HG03520 (cell line): ENCODE data around the gene TWNK.

ENCODE experiments used
- ATAC-seq: cut with Tn5 transposase; IDR thresholded peaks from one replicate; pipeline ENCODE4 v1.9.1; 2021; ENCODE audit warnings: mild to moderate bottlenecking, moderate library complexity; ENCODE audit not compliant: unreplicated experiment

Gene TWNK

DNA sequence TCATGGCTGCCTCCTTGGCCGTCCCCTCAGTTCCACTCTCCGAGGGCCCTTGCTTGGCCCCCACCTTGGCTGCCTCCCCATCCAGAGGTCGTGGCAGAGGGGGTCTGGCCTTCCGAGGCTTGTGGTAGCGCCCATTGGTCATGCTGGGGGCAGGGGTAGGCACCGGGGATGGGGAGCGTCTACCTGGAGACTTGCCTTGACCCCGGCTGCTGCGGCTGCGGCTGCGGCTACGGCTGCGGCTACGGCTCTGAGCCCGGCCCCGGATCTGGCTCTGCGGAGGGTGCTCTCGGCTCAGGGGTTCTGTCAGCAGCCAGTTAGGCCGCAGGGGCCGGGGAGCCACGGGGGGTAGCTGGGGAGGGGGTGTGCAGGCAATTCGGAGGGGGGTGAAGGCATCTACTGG is 23.0 kb downstream of the TWNK start:
- ATAC-seq, result no peak

DNA sequence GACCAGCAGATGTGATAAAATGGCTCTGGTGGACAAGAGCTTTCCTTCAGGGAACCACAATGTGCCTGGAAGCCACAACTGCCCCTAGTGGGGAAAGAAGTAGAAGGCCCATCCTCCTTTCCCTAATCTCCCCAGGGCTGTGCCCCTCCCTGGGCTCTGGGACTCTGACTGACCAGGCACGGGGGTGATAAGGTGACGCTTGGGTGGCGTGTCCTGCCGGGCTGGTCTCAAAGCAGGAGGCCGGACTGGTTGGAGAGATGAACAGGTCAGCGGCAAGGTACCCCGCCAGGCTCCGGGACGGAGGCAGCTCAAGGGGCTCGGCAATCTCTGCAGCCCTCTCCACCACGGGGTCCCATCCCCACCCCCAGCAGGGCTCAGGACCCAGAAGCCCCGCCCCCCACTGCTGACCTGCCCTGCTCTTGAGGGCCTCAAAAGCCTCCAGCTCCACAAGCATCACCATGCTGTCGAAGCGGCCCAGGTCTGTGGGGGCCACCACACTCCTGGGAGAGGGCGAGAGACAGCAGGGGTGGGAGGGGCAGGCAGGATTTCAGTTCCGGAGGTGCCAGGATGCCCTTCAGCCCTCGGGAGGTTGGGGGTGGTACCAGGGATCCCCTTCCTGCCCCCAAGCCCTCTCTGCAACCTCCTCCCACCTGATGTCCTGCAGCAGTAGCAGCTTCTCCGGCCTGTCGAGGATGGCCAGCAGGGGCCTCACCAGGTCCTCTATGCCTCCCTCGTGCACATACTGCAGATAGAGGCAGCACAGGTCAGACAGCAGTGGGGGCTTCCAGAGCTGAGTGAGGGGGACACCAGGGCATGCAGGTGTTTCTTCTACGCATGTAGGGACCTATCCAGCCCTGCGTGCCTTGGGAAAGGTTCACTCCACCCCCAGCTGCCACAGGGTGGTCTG is 24.4 kb downstream of the TWNK start:
- no peak for ATAC-seq

DNA sequence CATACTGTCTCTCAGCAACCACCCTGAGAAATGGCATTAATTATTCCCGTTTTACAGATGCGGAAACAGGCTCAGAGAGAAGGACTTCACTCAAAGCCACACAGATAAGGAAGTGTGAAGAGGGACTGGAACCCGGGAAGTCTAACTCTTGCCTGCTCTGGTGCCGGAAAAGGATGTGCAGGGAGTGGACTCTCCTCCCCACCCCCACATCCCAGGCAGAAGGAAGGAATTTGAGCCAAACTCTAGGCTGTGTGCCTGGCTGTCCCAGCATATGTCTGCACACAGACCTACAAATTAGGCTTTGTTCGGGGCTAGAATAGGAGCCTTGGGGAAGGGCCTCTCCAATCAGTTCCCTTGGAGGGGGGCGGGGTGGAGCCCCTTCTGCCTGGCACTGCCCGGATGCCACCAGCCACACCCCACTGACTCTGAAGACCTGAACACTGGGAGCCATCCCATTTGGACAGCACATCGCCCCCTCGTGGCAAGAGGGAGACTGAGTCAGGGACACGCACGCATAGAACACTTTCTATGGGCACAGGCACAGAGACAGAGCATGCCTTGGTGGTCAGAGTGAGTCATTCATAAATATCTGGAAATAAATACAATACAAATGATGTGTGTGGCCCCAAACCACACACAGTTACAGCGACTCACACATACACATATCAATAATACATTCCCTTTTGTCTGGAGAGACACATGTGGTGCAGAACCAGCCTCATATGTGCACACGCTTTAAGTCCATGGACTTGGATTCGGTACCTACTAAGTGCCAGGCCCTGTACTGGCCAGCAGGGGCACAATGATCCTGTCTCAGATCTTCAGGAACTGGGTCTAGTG is 25.4 kb downstream of the TWNK start:
- ATAC-seq, result peak; percentile 63

GRCh38 chr10:101013365-101013825 is 26.1 kb downstream of the TWNK start:
- no peak for ATAC-seq

DNA sequence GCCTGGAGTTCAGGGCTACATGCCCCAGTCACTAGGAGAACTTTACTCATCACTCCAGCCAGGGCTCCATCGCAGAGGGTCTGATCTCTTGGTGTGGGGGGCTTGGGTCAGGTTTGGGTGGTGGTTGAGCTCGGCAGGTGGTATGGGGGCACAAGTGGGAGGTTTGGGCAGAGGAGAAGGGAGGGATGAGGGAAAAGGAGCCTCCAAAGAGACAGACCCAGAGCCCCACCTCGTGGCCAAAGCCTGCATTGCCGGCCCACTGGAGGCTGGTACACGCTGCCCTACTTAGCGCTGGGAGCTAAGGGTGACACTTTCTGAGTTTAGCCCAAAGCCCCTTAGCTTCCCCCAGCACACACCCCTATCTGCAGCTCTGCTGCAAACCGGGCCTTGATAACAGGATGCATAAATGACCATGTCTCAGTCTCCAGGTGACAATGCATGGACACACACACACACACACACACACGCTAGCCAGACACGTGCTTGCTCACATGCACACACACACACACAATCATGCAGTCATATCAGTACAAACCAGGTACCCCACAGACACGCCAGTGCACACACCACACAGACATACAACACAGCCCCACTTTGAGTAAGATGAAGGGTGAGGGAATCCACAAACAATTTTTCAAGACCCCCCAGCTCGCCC is 27.0 kb downstream of the TWNK start:
- ATAC-seq, result no peak

GRCh38 chr10:101014966-101015581 is 27.7 kb downstream of the TWNK start:
- ATAC-seq, result no peak

- ATAC-seq, result no peak
Observed at GRCh38 chr10:101015582-101015973, 28.2 kb downstream of the TWNK start.

DNA sequence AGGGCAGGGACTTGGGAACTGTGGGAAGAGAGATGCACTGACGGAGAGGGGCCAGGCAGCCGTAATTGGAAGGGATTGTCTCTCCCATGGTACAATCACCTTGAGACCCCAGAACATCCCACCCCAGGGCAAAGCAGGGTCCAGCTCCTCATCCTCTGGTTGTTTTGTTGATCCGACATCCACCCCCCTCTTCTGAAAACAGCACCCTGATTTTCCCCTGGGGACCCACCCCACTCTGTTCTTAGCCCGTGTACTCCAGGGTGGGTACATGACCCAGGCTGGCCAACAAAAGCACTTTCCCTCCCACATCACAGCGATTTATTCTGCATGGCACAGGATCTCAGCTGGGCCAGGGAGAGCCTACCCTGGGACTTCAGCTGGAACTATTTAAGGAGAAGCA is 29.5 kb downstream of the TWNK start:
- no peak for ATAC-seq

DNA sequence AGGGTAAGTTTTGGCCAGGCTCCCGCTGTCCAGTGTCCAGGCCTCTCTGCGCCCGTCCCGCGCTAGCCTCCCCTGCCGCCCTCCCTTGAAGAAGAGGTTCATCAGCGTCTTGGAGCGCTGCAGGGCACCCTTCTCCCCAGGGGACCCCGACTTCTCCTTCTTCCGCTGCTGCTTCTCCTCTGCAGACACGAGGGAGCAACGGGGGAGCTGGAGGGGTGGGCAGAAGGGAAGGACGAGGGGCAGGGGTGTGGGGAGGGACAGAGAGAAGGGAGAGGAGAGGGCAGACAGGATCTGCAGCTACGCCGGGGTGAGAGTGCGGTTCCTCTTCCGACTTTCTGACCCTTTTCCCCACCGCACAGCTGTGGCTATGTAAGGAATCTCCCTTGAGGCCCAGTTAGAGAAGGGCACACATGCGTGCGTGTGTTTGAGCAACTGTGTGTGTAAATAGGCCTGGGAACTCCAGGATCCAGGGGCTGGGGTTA is 30.8 kb downstream of the TWNK start:
- ATAC-seq, result no peak

DNA sequence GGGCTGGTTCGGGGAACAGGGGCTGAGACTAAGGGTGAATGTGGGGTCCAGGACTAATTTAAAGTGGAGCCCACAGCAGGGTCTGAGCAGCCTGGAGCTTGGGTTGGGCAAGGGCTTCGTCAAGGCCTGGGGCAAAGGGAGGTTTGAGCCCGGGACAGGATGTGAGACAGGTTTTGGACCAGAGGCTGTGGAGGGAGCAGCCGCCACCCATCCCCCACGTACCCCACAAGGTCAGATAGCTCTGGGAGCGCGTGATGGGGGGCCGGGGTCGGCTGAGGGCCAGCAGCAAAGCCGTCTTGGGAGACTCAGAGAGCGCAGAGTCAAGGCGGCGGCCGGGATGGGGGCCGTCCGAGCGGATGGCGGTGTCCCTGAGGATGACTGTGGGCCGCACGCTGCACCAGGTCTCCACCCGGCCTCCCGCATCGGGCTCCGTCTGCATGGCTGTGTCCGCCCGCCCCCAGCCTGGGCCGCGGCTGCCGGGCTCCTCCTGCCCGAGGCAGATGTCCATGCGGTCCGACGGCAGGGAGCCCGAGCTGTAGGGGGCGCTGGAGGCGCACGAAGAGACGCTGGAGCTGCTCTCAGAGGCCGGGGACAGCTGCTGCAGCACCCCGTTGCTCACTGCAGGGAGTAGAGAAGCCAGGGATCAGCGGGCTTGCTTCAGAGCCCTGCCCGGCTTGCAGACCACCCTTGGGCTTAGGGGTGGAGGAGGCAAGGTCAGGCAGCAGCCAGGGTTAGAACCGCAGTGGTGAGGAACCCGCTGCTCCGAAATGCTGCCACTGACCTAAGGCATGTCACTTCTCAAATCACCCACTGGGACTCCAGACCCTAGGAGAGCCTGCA is 31.5 kb downstream of the TWNK start:
- no peak for ATAC-seq

GRCh38 chr10:101019440-101019703 is 32.0 kb downstream of the TWNK start:
- no peak for ATAC-seq

DNA sequence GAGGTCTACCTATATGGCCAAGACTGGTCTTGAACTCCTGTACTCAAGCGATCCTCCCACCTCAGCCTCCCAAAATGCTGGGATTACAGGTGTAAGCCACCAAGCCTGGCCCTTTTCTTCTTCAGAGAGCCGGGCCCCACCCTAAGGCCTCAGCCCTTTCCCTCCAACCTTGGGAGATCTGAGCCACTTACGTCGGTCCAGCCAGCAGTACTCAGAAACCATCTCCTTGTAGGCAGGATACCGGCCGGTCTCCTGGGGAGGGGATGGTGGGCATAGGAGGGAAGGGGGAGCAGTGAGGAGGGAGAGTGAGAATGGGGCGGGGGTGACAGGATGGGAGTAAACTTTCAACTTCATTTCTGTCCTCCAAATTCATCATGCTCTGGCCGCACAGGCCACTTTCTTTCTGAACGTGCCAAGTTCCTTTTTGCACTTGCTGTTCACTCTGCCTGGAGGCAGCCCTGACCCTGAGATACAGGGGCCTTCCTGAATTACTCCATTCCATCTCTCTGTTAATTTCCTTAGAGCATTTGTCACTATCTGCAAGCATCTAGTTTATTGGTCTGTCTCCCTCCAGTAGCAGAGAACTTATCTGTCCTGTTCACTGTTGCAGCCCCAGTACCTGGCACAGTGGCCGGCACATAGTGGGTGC is 33.2 kb downstream of the TWNK start:
- no peak for ATAC-seq

GRCh38 chr10:101021239-101021638 is 33.9 kb downstream of the TWNK start:
- ATAC-seq, result no peak

- ATAC-seq, result no peak
Observed at GRCh38 chr10:101021692-101022251, 34.4 kb downstream of the TWNK start.

GRCh38 chr10:101022967-101023705 is 35.8 kb downstream of the TWNK start:
- no peak for ATAC-seq

DNA sequence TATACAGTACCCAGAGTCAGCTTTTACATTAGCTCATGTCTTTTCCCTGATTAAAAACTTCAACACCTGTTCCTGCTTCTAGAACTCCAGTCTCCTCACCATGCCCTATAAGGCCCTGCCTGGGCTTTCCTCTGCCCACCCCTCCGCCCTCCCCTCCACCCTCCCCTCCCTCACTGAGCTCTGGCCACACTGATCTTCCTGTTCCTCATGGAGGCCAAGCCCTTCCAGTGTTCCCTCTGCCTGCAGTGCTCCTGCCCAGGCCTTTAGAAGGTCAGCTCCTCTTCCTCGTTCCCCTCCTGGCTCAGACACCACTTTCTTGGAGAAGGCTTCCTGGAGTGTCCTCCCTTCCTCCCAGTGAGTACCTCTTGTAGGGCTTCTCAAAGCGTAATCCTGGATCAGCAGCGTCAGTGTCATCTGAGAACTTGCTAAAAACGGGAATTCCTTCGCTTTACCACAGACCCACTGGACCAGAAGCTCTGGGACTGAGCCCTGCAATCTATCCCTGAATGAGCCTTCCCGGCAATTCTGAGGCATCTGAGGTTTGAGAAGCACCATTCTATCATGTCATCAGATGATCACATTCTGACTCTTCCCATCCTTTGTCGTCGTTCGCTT is 39.9 kb downstream of the TWNK start:
- ATAC-seq, result no peak

DNA sequence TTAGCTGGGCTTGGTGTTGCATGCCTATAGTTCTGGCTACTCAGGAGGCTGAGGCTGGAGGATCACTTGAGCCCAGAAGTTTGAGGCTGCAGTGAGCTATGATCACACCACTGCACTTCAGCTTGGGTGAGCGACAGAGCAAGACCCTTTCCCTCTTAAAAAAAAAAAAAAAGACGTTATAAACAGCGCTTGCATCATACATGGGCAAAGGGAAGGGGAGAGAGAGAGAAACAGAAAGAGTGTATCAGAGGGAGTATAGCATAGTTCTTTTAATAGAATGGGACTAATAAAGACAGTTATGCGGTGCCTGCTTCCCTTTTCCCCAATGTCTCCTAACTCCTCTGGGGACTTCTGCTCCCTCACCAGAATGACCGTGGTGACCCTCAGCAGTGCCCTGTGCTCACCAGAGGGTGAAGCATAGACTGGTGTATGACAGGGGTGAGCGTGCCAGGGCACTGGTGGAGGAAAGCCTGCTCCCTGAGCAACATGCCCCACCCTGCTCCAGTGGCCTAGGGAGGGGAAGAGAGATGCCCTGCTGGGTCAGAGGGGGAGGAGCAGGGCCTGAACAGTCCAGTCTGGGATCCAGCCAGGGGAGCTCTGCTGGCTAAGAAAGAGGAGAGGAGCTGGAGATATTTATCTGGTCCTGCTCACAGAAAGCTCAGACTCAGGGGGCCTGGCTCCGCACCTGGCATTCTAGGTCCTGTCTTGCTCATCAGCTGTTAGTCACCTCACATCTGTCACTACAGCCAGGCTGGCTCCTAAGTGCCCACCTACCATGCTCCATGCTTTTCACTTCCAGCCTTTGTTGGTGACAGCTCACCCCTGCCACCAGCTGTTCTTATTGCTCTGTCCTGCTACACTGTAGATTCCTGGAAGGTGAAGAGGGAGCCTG is 41.3 kb downstream of the TWNK start:
- ATAC-seq, result no peak
